IMR-90 (cell line): ENCODE results near the gene SMCO4. TPM values are rescaled to one million over a fixed set of nuclear protein-coding genes. Genes with fewer than 3 reads are reported as not detected.

Experiments
- ATAC-seq: fragments of 200-7000 bp; cut with Tn5 transposase; 2 replicates; pipeline ENCODE4 v1.9.1; 2020; ENCODE audit warnings: low read depth, mild to moderate bottlenecking, moderate library complexity
- BruUV-seq: library from RNA; stranded (reverse); fragments of 400-500 nt; replicated peaks from 2 replicates; lab custom pipeline; 2021; lab: Mats Ljungman, UMichigan
- CTCF ChIA-PET: fragments of 300-600 bp; formaldehyde crosslinking; extraction: SDS; loops from one replicate; lab custom pipeline; 2021; ENCODE audit warnings: antibody characterized with exemption; lab: Yijun Ruan, JAX
- POLR2A ChIA-PET: fragments of 300-600 bp; sonication (Branson Sonifier 250); formaldehyde crosslinking; loops from one replicate; lab custom pipeline; 2022; ENCODE audit warnings: antibody characterized with exemption; ENCODE audit not compliant: unreplicated experiment; lab: Charles Lee
- DNase-seq: peaks from one replicate; pipeline ENCODE4 v3.0.0; 2013
- H2AFZ ChIP-seq: replicated peaks from 2 replicates; pipeline ENCODE3; 2013; ENCODE audit warnings: low read length, mild to moderate bottlenecking; ENCODE audit not compliant: poor library complexity
- H2AK5ac ChIP-seq: 2 replicates; pipeline ENCODE4 v1.6.1; 2013; ENCODE audit warnings: low read depth, low read length, inconsistent platforms
- H2AK9ac ChIP-seq: replicated peaks from 2 replicates; pipeline ENCODE3; 2013; ENCODE audit warnings: mild to moderate bottlenecking, low read depth, low read length, moderate library complexity; ENCODE audit not compliant: poor library complexity
- H2BK120ac ChIP-seq: 2 replicates; pipeline ENCODE4 v1.6.1; 2013; ENCODE audit warnings: low read depth, low read length, inconsistent platforms
- H2BK15ac ChIP-seq: 3 replicates; pipeline ENCODE4 v1.6.1; 2013; ENCODE audit warnings: low read depth, low read length, inconsistent platforms
- H2BK20ac ChIP-seq: 2 replicates; pipeline ENCODE4 v1.6.1; 2013; ENCODE audit warnings: low read depth, mild to moderate bottlenecking, inconsistent platforms, low read length, moderate library complexity
- H2BK5ac ChIP-seq: 2 replicates; pipeline ENCODE4 v1.6.1; 2013; ENCODE audit warnings: mild to moderate bottlenecking, low read depth, low read length, inconsistent platforms; ENCODE audit not compliant: poor library complexity, severe bottlenecking
- H3K14ac ChIP-seq: replicated peaks from 2 replicates; pipeline ENCODE4 v1.6.1; 2013; ENCODE audit warnings: low read depth, low read length, inconsistent platforms
- H3K18ac ChIP-seq: 2 replicates; pipeline ENCODE4 v1.6.1; 2013; ENCODE audit warnings: low read depth, low read length, control low read depth
- H3K23ac ChIP-seq: 2 replicates; pipeline ENCODE4 v1.6.1; 2013; ENCODE audit warnings: low read depth, low read length, inconsistent platforms
- H3K27ac ChIP-seq: 2 replicates; pipeline ENCODE4 v1.5.1; 2013; ENCODE audit warnings: mild to moderate bottlenecking, control low read depth, low read length; ENCODE audit not compliant: insufficient read depth
- H3K27me3 ChIP-seq: 2 replicates; pipeline ENCODE4 v1.6.1; 2013; ENCODE audit warnings: low read length; ENCODE audit not compliant: control insufficient read depth, insufficient read depth
- H3K36me3 ChIP-seq: 2 replicates; pipeline ENCODE4 v1.6.1; 2013; ENCODE audit warnings: low read length, mixed read lengths; ENCODE audit not compliant: control insufficient read depth, insufficient read depth
- H3K4ac ChIP-seq: 2 replicates; pipeline ENCODE4 v1.6.1; 2013; ENCODE audit warnings: low read depth, low read length, inconsistent platforms
- H3K4me1 ChIP-seq: 2 replicates; pipeline ENCODE4 v1.6.1; 2013; ENCODE audit warnings: low read length, mixed read lengths; ENCODE audit not compliant: control insufficient read depth, insufficient read depth
- H3K4me2 ChIP-seq: 2 replicates; pipeline ENCODE4 v1.6.1; 2013; ENCODE audit warnings: low read depth, mild to moderate bottlenecking, control low read depth, low read length, moderate library complexity
- H3K4me3 ChIP-seq: 2 replicates; pipeline ENCODE4 v1.5.1; 2013; ENCODE audit warnings: low read depth, mild to moderate bottlenecking, control low read depth, low read length, moderate library complexity; ENCODE audit not compliant: insufficient read depth
- H3K56ac ChIP-seq: 2 replicates; pipeline ENCODE4 v1.6.1; 2013; ENCODE audit warnings: low read length, inconsistent platforms; ENCODE audit not compliant: insufficient read depth; ENCODE audit errors: extremely low read depth
- H3K79me1 ChIP-seq, 2 experiments: 2 replicates each; pipeline ENCODE4 v1.6.1; 2013; ENCODE audit warnings: low read length in 2 of 2, inconsistent platforms in 1 of 2, low read depth in 1 of 2
- H3K9ac ChIP-seq: 2 replicates; pipeline ENCODE4 v1.6.1; 2013; ENCODE audit warnings: low read depth, low read length, control low read depth
- H3K9me1 ChIP-seq: 2 replicates; pipeline ENCODE4 v1.6.1; 2013; ENCODE audit warnings: low read length, inconsistent platforms; ENCODE audit not compliant: insufficient read depth
- H3K9me3 ChIP-seq: 2 replicates; pipeline ENCODE4 v1.6.1; 2013; ENCODE audit warnings: low read length; ENCODE audit not compliant: control insufficient read depth, insufficient read depth
- H4K20me1 ChIP-seq: 2 replicates; pipeline ENCODE4 v1.6.1; 2013; ENCODE audit warnings: low read length, inconsistent platforms; ENCODE audit not compliant: insufficient read depth
- H4K5ac ChIP-seq: 2 replicates; pipeline ENCODE4 v1.6.1; 2013; ENCODE audit warnings: mild to moderate bottlenecking, low read depth, low read length, control low read depth
- H4K8ac ChIP-seq, 2 experiments: 2 replicates each; pipeline ENCODE4 v1.6.1; 2013; ENCODE audit warnings: low read depth in 2 of 2, low read length in 2 of 2, control low read depth in 1 of 2, inconsistent platforms in 1 of 2
- H4K91ac ChIP-seq: 2 replicates; pipeline ENCODE4 v1.6.1; 2013; ENCODE audit warnings: low read depth, low read length, inconsistent platforms; ENCODE audit not compliant: insufficient read depth
- BHLHE40 ChIP-seq: fragments of 150-350 bp; IDR thresholded peaks from 2 replicates; pipeline ENCODE4 v1.6.1; 2016; ENCODE audit warnings: mild to moderate bottlenecking, low read depth, low read length
- CHD1 ChIP-seq: IDR thresholded peaks from 2 replicates; pipeline ENCODE4 v1.6.1; 2012; ENCODE audit warnings: low read depth, low read length, improper control_type of control experiment
- CTCF ChIP-seq: conservative IDR thresholded peaks from 2 replicates; pipeline ENCODE4 v1.5.1; 2012; ENCODE audit warnings: mild to moderate bottlenecking, low read depth, low read length, improper control_type of control experiment
- ELK1 ChIP-seq: fragments of 150-350 bp; IDR thresholded peaks from 2 replicates; pipeline ENCODE4 v1.6.1; 2016; ENCODE audit warnings: low read depth, mild to moderate bottlenecking, low read length, moderate library complexity, borderline replicate concordance
- FOS ChIP-seq: fragments of 150-350 bp; IDR thresholded peaks from 2 replicates; pipeline ENCODE4 v1.6.1; 2016; ENCODE audit warnings: low read depth, low read length
- MAZ ChIP-seq: IDR thresholded peaks from 2 replicates; pipeline ENCODE4 v1.6.1; 2012; ENCODE audit warnings: low read depth, mild to moderate bottlenecking, low read length, improper control_type of control experiment, moderate library complexity, borderline replicate concordance
- MXI1 ChIP-seq: IDR thresholded peaks from 2 replicates; pipeline ENCODE4 v1.6.1; 2012; ENCODE audit warnings: low read depth, mild to moderate bottlenecking, low read length, moderate library complexity, borderline replicate concordance
- NFE2L2 ChIP-seq: fragments of 150-350 bp; IDR thresholded peaks from 2 replicates; pipeline ENCODE4 v1.6.1; 2016; ENCODE audit warnings: low read depth, mild to moderate bottlenecking, low read length
- POLR2A ChIP-seq: IDR thresholded peaks from 2 replicates; pipeline ENCODE4 v1.6.1; 2012; ENCODE audit warnings: mild to moderate bottlenecking, low read depth, low read length
- RAD21 ChIP-seq: IDR thresholded peaks from 2 replicates; pipeline ENCODE4 v1.6.1; 2012; ENCODE audit warnings: low read length, improper control_type of control experiment
- RCOR1 ChIP-seq: IDR thresholded peaks from 2 replicates; pipeline ENCODE4 v1.6.1; 2012; ENCODE audit warnings: mild to moderate bottlenecking, low read length, improper control_type of control experiment; ENCODE audit not compliant: insufficient replicate concordance
- WGBS, 2 experiments: methylation state at CpG; one replicate each; pipeline versions ENCODE4 v1.1.5 to v1.1.7; 2013; ENCODE audit warnings: missing lambda C conversion rate in 2 of 2; ENCODE audit not compliant: insufficient read length in 1 of 2; ENCODE audit errors: extremely low coverage in 2 of 2; 5-methylcytosine and 5-hydroxymethylcytosine counted together
- dilution Hi-C: fragments of 300-500 bp; cut with HindIII; formaldehyde crosslinking; loops from one replicate; pipeline ENCODE4 v1.14.3; 2018; ENCODE audit warnings: low sequenced_read_pairs; ENCODE audit not compliant: unreplicated experiment
- in situ Hi-C: fragments of 300-500 bp; cut with MboI; formaldehyde crosslinking; loops from 3 replicates; pipeline ENCODE4 v1.14.3; 2019; ENCODE audit warnings: low sequenced_read_pairs, inconsistent platforms, mixed read lengths
- intact Hi-C: fragments of 100-400 bp; cut with micrococcal nuclease; formaldehyde crosslinking; loops from 2 replicates; pipeline ENCODE4 v1.10.0; 2022
- polyA plus RNA-seq, 3 experiments: library from polyadenylated mRNA; depleted of rRNA; stranded (reverse); fragments of >200 nt; gene quantifications; 2 replicates each; pipeline ENCODE4 v1.2.3, GENCODE V29; 2012; ENCODE audit warnings: low replicate concordance in 1 of 3
- total RNA-seq: library from RNA; depleted of rRNA; stranded (reverse); fragments of >200 nt; gene quantifications from 2 replicates; pipeline ENCODE4 v1.2.3, GENCODE V29; 2012
- TF ChIP-seq, protein P1 (sequence below): fragments of 150-350 bp; IDR thresholded peaks from 2 replicates; pipeline ENCODE4 v1.6.1; 2017; ENCODE audit warnings: mild to moderate bottlenecking, antibody characterized with exemption, low read length, low read depth

SMCO4 gene
- total and polyA plus RNA-seq, 2 of the 4 experiments (the other 2 are of a cell fraction): 2.2 to 17.7 TPM

DNA sequence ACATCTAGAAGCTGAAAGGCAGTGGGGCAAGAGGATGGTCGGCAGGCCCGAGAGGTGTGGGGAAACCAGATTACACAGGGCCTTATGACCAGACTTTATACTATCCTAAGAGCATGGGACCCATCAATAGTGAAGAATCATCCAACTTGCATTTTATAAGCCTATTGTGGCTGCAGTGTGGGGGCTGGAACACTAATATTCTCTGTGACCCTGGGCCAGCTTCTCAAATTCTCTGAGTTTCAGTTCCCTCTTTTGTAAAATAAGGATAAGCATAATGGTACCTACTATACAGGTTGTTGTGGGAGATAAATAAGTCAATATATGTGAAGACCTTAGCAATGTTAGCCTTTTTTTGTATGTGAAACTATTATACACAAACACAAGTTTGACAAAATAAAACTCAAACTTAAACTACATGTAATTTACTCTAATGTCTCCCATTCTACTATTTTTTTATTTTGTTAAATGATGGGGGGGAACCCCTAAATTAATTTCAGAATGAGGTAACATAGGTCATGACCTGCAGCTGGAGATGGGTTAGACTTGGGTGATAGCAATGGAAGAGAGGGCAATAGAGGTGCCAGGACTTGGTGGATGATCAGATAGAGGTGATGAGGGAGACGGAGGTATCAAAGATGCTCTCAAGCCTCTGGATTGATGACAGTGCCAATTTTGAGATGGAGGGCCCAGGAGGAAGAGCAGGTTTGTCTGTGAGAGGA, 30.1 kb downstream of the SMCO4 start:
- Histone ChIP-seq H2AK9ac (no peak overlapping the region), H3K56ac (no peak overlapping the region), H3K9me3 (no peaks in the 10 kb centered on the region), H3K18ac (no peak overlapping the region), H3K27me3 (no peaks in the 10 kb centered on the region), H2AFZ (no peak overlapping the region), H3K9me1 (peaks cover 3% of the 10 kb centered on the region; the same call in 1 of the 2 replicates), H3K27ac (no peak overlapping the region), H3K9ac (no peak overlapping the region), H3K79me1 (no peaks in the 10 kb centered on the region; a peak in 1 of 4 replicates), H3K23ac (no peak overlapping the region), H2BK20ac (no peak overlapping the region), H3K4me3 (no peak overlapping the region), H4K91ac (no peak overlapping the region), H2BK5ac (no peak overlapping the region), H4K8ac (no peak overlapping the region), H4K5ac (no peak overlapping the region), H2BK120ac (no peak overlapping the region), H3K4me1 (no peaks in the 10 kb centered on the region), H3K4ac (no peak overlapping the region), H3K36me3 (no peaks in the 10 kb centered on the region), H4K20me1 (no peaks in the 10 kb centered on the region), H3K4me2 (no peak overlapping the region), H2AK5ac (no peak overlapping the region), H3K14ac (no peak overlapping the region), H2BK15ac (no peak overlapping the region)
- no peak for DNase-seq
- ChIA-PET CTCF (interaction anchor here (0.6 kb wide), 1 partner anchor 1189 kb away, joined by 8 read pairs; no protein-coding TSS in a partner anchor), POLR2A (no interaction called here)
- no peak for ATAC-seq
- 83% methylated on average over 1 of the region's 3 CpGs; no CpG with 5 or more reads in 1 of the 2 experiments for WGBS, 2 experiments
- intact Hi-C loops (no loop called here), in situ Hi-C loops (no loop called here), dilution Hi-C loops (no loop called here)
- BruUV-seq: no TSS peak
- TF ChIP-seq POLR2A: no peak
- TF ChIP-seq ELK1: no peak
- no peak for TF ChIP-seq MAZ
- no peak for TF ChIP-seq BHLHE40
- no peak for TF ChIP-seq MXI1
- TF ChIP-seq RCOR1: no peak
- no peak for TF ChIP-seq FOS
- no peak for TF ChIP-seq CHD1
- no peak for TF ChIP-seq CTCF
- no peak for TF ChIP-seq RAD21
- TF ChIP-seq, protein P1, sequence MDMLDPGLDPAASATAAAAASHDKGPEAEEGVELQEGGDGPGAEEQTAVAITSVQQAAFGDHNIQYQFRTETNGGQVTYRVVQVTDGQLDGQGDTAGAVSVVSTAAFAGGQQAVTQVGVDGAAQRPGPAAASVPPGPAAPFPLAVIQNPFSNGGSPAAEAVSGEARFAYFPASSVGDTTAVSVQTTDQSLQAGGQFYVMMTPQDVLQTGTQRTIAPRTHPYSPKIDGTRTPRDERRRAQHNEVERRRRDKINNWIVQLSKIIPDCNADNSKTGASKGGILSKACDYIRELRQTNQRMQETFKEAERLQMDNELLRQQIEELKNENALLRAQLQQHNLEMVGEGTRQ: no peak
- TF ChIP-seq NFE2L2: no peak
